ENCODE measurements around the gene GKN1.

DNA sequence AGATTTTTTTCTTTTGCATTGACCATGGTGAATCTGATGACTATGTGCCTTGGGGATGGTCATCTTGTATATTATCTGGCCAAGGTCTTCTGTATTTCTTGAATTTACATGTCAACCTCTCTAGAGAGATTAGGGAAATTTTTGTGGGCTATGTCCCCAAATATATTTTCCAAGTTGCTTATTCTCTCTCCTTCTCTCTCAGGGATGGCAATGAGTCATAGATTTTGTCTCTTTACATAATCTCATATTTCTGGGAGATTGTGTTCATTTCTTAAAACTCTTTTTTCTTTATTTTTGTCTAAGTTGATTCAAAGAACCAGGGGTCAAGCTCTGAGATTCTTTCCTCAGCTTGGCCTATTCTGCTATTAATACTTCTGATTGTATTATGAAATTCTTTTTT, 31.6 kb upstream of the GKN1 start:
- TF ChIP-seq POLR2A (IDR thresholded peaks at IDR 0.05; ENCODE audit: low read depth, low read length) (no peak), POLR2AphosphoS5 (IDR thresholded peaks at IDR 0.05; ENCODE audit: low read depth, low read length) (no peak)
